ENCODE results near the gene CBX2. TPM values are rescaled to one million over a fixed set of nuclear protein-coding genes. Genes with fewer than 3 reads are reported as not detected.

Gene CBX2
- total RNA-seq, 1 donor from 2014 or later = 19.9 TPM

- no peak for DNase-seq (ENCODE audit: extremely low read depth, low read depth, low spot score)
Observed at GRCh38 chr17:79798299-79799173, 20.6 kb downstream of the CBX2 start.

DNA sequence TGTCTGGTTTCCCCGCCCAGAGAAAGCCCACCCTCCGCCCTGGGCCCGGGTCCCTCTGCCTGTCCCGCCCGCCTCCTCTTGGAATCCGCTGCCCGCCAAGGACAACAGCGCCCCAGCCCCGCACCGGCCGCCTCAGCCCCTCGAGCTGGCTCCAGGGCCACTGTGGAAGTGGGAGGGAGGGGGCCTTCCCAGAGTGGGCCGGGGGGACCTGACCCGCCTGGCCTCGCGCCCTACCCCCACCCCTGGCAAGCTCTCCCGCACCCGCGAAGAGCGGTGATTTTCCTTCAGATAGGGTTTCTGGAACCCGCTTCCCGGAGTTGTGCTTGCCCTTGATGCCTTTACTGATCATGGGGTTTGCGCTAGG, 21.2 kb downstream of the CBX2 start:
- no peak for DNase-seq (ENCODE audit: extremely low read depth, low read depth, low spot score)

DNA sequence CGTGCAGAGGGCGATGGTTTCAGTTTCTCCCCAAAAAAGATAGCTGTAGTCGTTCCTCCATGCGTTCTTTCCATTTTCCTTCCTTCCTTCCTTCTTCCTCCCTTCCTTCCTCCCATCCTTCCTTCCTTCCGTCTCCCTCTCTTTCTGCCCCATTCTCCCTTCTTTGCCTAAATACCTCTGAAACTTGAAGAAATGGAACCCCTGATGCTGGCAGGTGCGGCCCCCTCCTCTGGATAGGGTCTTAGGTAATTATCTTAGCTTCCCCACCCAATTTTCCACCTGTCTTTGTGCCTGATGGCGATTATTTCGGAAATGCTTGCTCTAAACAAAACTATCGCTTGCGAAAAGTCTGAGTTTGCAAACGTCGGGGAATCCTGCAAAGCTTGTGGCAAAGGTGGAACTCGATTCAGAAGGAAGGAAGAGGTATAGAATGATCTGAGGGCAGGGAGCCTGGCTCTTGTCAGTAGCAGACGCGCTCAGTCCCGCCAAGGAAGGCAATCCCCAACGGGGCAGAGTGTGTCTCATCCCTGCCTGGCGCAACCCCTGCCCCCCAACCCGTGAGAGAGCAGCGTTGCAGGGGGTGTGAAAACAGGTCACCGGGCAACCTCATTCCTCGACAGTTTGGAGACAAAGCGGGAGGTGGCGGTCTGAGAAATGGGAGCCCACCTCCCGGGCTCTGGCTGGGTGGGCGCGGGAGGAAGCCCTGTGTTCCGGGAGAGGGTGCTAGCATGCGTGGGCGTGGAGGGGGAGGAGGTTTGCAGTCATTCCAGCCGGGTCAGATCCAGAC, 21.8 kb downstream of the CBX2 start:
- no peak for DNase-seq (ENCODE audit: extremely low read depth, low read depth, low spot score)

DNA sequence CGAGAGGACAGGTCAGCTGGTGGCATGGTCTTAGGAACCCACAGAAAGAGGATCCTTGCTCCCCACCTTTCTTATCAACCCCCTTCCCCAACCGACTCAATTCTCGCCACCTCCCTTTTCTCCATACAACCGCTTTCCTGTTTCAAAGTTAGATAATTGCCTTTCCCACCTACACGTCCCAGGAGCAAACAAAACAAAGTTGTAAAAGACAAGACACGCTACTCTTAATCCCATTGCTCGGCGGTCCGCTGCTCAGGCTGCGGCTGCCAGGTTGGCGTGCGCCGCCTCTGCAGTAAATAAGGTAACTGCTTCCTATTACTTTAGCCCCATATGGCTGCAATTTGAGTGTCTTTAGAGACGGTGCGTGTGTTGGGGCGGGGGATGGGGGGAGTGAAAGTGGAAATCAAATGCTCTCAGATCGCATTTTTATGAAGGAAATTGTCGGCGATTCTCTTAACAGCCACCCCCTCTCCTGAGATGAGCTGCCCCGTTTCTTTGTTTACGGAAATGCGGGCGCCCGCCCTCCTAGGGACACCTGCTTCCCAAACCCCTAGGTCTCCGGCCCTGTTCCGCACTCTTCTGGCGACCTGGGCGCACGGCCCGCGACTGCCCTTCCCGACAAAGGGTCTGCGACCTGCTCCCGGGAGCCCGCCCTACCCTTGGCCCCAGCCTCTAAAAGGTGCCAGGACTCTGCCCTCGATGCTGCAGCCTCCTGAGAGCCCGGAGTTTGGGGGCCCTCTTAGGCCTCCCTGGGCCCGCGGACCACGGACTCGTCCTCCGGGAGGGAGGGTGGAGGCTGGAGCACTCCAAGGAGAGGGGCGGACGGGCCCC, 22.6 kb downstream of the CBX2 start:
- no peak for DNase-seq (ENCODE audit: extremely low read depth, low read depth, low spot score)

DNA sequence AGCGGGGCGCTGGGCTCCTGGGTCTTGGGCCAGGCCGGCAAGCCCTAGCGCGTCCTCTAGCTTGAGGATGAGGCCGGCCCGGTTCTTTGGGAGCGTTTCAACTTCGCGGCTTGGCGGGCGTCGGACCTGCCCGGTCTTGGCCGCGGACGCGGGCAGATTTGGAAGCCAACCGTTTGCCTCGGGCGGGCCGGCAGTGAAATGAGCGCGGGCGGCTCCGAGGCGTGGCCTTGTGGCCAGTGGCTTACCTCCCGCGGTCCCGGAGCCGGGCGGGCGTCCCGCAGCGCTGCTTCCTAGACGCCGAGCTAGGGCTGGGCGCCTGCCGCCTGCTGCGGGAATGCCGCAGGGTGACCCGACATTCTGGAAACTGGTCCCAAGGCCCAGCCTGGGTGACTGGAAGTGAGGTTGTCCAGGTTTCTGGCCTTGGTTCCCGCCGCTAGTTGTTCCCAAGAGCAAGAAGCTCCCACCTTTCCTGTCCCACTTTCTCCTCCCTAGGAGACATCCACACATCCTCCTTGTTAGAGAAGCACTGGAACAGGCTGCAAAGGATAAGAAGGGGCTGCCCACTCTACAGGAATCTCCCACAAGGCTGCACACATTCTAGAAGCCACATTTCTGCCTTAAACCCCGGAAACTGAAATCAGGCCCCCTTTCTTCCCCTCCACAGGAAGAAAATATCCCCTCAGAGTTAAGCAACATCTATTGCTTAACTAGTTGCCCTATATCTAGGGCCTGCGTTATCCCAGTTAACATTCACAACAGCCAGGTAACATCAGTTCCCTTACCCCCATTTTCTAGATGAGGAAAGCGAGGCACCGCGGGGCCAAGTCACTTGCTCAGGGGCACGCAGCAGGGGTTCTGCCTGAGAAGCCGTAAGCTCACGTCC, 23.4 kb downstream of the CBX2 start:
- DNase-seq (ENCODE audit: extremely low read depth, low read depth, low spot score) = no peak

DNA sequence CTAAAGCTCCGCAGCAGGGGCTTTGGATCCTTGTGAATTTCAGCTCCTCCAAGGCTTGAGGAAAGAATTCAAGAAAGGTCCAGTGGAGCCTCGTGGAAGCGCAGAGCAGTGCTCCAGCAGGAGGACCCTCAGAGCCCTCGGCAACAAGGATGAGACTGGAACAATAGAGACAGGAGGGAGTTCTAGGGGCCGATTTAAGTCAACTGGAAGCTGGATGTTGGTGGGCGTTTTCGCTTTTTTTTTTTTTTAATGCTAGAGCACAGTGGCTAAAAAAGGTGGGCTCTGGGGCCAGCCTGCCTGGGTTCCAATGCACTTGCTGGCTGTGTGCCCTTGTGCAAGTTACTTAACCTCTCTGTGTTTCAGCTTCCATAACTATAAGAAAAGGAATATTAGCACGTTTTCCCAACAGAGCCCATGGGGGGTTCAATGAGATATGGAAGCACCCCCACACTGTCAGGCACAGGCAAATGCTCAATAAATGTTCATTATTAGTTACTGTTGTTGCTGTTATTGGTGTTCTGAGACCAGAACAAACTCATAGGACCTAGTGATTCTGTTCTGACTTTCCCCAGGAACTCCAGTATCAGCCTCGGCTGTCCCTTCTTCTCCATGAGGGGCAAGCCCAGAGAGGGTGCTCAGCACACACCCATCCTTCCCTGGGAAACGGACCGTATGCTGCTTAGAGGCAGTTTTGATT, 24.2 kb downstream of the CBX2 start:
- no peak for DNase-seq (ENCODE audit: extremely low read depth, low read depth, low spot score)

GRCh38 chr17:79802736-79803420, 24.9 kb downstream of the CBX2 start:
- no peak for DNase-seq (ENCODE audit: extremely low read depth, low read depth, low spot score)

DNA sequence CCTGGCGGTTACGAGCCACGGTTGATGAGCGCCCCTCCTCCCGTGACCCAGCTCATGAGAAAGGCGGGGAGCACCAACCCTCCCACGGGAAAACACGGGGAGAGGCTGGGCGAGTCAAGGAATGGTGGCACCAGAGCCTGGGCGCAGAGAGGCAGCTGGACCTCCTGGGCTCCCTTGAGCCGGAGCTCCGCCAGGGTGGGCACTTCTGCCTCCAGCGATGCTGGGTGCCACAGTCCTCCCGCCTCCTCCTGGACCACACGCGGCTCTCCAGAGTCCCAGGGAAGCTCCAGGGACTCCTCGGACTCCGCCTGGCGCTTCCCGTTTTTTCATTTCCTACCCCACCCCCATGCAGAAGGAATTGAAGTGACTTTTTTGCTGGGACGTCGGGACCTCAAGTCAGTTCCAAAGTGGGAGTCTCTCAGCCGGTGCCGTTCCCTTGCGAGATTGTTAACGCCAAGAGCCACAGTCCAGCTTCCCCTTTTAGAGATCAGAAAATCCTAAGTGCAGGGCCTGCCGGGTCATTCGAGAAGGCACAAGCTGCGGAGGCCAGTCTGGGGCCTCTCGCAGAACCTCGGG, 25.6 kb downstream of the CBX2 start:
- no peak for DNase-seq (ENCODE audit: extremely low read depth, low read depth, low spot score)

DNA sequence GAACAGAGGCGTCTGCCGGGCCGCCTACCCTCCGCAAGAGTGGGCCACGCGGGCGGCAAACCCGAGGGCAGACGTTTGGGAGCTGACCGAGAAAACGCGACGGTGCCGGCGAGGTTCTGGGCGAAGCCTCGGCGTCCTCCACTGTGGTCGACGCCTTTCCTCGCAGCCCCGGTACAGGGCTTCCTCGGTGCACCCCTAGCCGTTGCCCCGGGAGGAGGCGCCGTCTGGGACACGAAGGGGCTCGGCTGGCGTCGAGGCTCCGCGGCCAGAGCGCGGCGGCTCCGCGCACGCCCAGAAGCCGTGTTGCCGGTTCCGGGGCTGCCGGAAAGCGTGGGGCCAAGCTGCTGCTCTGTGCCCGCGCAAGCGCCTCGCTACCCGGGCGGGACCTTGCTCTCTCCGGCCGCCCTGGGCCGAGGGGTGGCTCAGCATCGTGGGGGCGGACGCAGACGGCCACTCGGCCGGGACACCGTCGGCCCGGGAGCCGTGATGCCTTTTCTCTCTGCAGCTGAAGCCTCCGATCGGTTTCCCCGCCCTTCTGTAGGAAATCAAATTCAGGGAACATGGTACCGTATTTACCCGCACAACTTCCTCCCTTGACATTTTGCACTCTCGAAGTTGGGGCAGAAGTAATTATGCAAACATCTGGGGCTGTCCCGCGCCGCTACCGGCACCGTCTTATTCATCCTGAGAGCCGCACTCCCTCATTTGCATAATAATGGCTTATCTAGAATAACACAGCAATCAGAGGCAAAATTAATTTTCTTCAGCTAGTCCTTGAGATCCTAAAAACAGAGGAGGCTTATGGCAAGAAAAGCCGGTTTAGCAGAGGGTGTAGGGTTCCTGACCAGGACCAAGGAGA, 26.3 kb downstream of the CBX2 start:
- no peak for DNase-seq (ENCODE audit: extremely low read depth, low read depth, low spot score)

DNA sequence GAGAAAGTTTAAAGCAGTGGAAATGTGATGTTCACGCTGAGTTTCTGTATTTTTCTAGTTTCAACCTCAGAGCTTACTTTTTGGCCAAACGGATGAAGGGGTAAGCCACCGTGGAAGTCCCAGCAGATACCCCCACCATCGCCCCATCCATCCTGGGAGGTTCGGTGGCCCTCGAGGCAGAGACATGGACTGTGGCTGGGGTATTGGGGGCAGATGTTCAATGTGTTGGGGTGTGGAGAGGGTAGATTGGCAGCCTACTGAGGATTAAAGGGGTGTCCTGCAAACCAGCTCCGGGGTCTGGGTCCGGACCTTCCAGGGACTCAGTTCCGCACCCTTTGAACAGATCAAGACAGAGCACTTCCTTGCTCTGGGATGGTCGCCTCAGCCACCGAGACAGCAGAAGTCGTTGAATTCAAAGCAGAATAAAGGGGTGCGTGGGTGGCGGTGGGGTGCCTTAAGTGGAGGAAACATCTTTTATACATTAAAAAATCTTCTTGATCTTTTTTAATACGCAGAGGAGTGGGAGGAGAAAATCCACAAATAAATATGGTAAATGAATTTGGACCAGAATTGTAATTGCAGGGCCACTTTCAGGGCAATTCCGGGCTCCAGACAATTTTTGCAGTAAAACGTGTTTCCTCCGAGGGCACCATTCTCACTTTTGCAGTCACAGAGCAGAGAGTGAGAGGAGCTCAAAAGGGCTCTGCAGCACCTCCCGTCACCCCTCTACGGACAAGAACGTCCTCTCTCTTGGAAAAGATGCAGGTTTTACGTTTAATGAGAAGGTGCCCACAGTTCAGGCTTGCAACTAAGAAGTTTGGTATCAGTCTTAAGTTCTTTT, 27.1 kb downstream of the CBX2 start:
- DNase-seq (ENCODE audit: extremely low read depth, low read depth, low spot score) = no peak

DNA sequence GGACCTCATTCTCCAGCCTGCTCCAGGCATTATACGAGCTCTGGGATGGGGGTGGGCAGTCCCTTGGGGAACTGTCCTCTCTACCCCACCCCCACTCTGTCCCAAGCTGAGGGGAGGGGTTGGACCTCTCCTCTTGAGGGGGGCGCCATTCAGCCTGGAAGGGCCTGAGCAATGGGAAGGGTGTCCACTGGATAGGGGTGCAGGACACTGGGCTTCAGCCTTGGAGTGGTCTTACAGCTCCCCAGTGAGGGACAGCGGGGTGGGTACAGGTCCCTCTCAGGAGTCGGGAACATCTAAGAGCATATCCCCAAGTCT, 28.5 kb downstream of the CBX2 start:
- DNase-seq (ENCODE audit: extremely low read depth, low read depth, low spot score) = no peak

- DNase-seq (ENCODE audit: extremely low read depth, low read depth, low spot score) = no peak
Observed at GRCh38 chr17:79806863-79807720, 29.1 kb downstream of the CBX2 start.

- DNase-seq (ENCODE audit: extremely low read depth, low read depth, low spot score) = no peak
Observed at GRCh38 chr17:79808763-79809529, 31.0 kb downstream of the CBX2 start.

DNA sequence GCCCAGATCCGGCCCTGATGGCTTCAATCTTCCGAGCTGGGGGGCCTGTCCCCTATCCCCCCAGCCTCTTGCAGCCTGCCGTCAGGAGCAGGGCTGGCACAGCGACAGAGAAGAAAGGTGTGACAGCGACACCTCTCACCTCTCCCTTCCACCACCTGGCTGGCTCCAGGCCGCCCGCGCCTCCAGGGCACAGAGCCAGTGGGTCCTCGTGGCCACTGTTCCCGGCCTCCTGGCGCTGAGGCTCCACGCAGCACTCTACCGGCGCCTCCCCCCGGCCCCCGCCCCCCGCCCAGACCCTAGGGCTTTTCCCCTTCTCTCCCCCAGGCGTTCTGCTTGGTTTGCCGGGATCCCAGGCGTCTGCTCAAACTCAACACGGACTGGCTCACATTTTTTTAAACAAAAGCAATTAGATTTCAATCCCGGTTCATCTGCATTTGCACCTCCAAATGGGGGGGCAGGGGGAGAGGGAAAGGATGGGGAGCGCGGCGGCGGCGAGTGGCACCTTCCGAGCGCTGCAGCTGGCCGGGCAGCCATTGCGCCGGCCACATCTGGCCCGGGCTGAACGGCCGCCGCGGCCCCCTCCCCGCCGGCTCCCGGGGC, 31.7 kb downstream of the CBX2 start:
- DNase-seq (ENCODE audit: extremely low read depth, low read depth, low spot score) = no peak

All from glomerular endothelial cell (primary cell).